ENCODE data around the gene PPP2R5C. TPM values are rescaled to one million over a fixed set of nuclear protein-coding genes. Genes with fewer than 3 reads are reported as not detected.

Gene PPP2R5C
- total and polyA plus RNA-seq, 2 of the 4 experiments (the other 2 are of a cell fraction): 65.9 to 78.7 TPM

- H2BK20ac ChIP-seq (ENCODE audit: low read depth, low read length): 0 out of 2 replicates have a peak overlapping the region, but pooled peaks have one; percentile 38
- peaks cover 0 to 50% of the 10 kb centered on the region in 2 experiments; a peak in 2 of 4 replicates for H3K79me1 ChIP-seq (ENCODE audit: low read depth in 1 of 2, low read length in 2 of 2)
- BruUV-seq (replicated peaks): no TSS peak
- H2AK9ac ChIP-seq (replicated peaks; ENCODE audit: low read depth, low read length, poor library complexity): no peak overlapping the region
- H3K4ac ChIP-seq (ENCODE audit: low read depth, low read length): no peak overlapping the region
- CTCF ChIA-PET: interaction anchor here (0.6 kb wide), 1 partner anchor 113 kb away, joined by 4 read pairs; no protein-coding TSS in a partner anchor
- peaks cover 16% of the 10 kb centered on the region for H3K9me1 ChIP-seq (ENCODE audit: insufficient read depth, low read length)
- peak overlapping the region; percentile 61; the same call in 1 of the 2 replicates for H3K14ac ChIP-seq (replicated peaks; ENCODE audit: low read depth, low read length)
- POLR2A ChIA-PET (ENCODE audit: unreplicated experiment): interaction anchor here (0.5 kb wide), 1 partner anchor 250 kb away, joined by 4 read pairs; no protein-coding TSS in a partner anchor
- dilution Hi-C loops (cut with HindIII; ENCODE audit: low sequenced_read_pairs, unreplicated experiment) (no loop called here), intact Hi-C loops (cut with micrococcal nuclease) (no loop called here), in situ Hi-C loops (cut with MboI; ENCODE audit: low sequenced_read_pairs) (loop anchor here (25.0 kb wide), 1 partner anchor 340 kb away; the partner anchor contains the start of genes MOK and ZNF839)
- H2BK15ac ChIP-seq (ENCODE audit: low read depth, low read length): no peak overlapping the region
- H2BK120ac ChIP-seq (ENCODE audit: low read depth, low read length): peak overlapping the region; percentile 50; the same call in 1 of the 2 replicates
- peak overlapping the region in 1 of 2 experiments; percentile 39; a peak in 1 of 4 replicates for H4K8ac ChIP-seq (ENCODE audit: low read depth in 2 of 2, low read length in 2 of 2)
- peak overlapping the region; percentile 73 for H2BK5ac ChIP-seq (ENCODE audit: low read depth, low read length, poor library complexity, severe bottlenecking)
- no peak overlapping the region for H3K9ac ChIP-seq (ENCODE audit: low read depth, low read length)
- WGBS, 2 experiments (ENCODE audit: extremely low coverage in 2 of 2, insufficient read length in 1 of 2): 25% methylated on average over 2 of the region's 10 CpGs; no CpG with 5 or more reads in 1 of the 2 experiments
- no peaks in the 10 kb centered on the region for H3K9me3 ChIP-seq (ENCODE audit: control insufficient read depth, insufficient read depth, low read length)
- no peak overlapping the region for H4K5ac ChIP-seq (ENCODE audit: low read depth, low read length)
- H2AK5ac ChIP-seq (ENCODE audit: low read depth, low read length): no peak overlapping the region
- H3K4me2 ChIP-seq (ENCODE audit: low read depth, low read length): peak overlapping the region; percentile 56; the same call in 1 of the 2 replicates
- H3K27me3 ChIP-seq (ENCODE audit: control insufficient read depth, insufficient read depth, low read length): no peaks in the 10 kb centered on the region
- H3K56ac ChIP-seq (ENCODE audit: extremely low read depth, insufficient read depth, low read length): no peak overlapping the region
- peaks cover 11% of the 10 kb centered on the region for H3K36me3 ChIP-seq (ENCODE audit: control insufficient read depth, insufficient read depth, low read length)
- DNase-seq (peak; percentile 100), ATAC-seq (ENCODE audit: low read depth) (peak; percentile 99)
- peaks cover 69% of the 10 kb centered on the region for H4K20me1 ChIP-seq (ENCODE audit: insufficient read depth, low read length)
- H3K27ac ChIP-seq (ENCODE audit: insufficient read depth, low read length): no peak overlapping the region
- no peak overlapping the region for H4K91ac ChIP-seq (ENCODE audit: insufficient read depth, low read depth, low read length)
- no peak overlapping the region for H3K23ac ChIP-seq (ENCODE audit: low read depth, low read length)
- H2AFZ ChIP-seq (replicated peaks; ENCODE audit: low read length, poor library complexity): no peak overlapping the region
- no peak overlapping the region for H3K4me3 ChIP-seq (ENCODE audit: insufficient read depth, low read depth, low read length)
- H3K18ac ChIP-seq (ENCODE audit: low read depth, low read length): no peak overlapping the region
- peaks cover 4% of the 10 kb centered on the region for H3K4me1 ChIP-seq (ENCODE audit: control insufficient read depth, insufficient read depth, low read length)
- no peak for TF ChIP-seq ELK1 (IDR thresholded peaks at IDR 0.05; ENCODE audit: borderline replicate concordance, low read depth, low read length)
- TF ChIP-seq RCOR1 (IDR thresholded peaks at IDR 0.05; ENCODE audit: insufficient replicate concordance, low read length): peak; percentile 23
- no peak for TF ChIP-seq CHD1 (IDR thresholded peaks at IDR 0.05; ENCODE audit: low read depth, low read length)
- TF ChIP-seq, protein P1, sequence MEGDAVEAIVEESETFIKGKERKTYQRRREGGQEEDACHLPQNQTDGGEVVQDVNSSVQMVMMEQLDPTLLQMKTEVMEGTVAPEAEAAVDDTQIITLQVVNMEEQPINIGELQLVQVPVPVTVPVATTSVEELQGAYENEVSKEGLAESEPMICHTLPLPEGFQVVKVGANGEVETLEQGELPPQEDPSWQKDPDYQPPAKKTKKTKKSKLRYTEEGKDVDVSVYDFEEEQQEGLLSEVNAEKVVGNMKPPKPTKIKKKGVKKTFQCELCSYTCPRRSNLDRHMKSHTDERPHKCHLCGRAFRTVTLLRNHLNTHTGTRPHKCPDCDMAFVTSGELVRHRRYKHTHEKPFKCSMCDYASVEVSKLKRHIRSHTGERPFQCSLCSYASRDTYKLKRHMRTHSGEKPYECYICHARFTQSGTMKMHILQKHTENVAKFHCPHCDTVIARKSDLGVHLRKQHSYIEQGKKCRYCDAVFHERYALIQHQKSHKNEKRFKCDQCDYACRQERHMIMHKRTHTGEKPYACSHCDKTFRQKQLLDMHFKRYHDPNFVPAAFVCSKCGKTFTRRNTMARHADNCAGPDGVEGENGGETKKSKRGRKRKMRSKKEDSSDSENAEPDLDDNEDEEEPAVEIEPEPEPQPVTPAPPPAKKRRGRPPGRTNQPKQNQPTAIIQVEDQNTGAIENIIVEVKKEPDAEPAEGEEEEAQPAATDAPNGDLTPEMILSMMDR (conservative IDR thresholded peaks at IDR 0.05; ENCODE audit: low read depth, low read length): no peak
- TF ChIP-seq SMC3 (IDR thresholded peaks at IDR 0.05; ENCODE audit: low read depth, low read length): no peak
- TF ChIP-seq FOS (IDR thresholded peaks at IDR 0.05; ENCODE audit: low read depth, low read length): peak; percentile 99
- peak; percentile 78 for TF ChIP-seq BHLHE40 (IDR thresholded peaks at IDR 0.05; ENCODE audit: low read depth, low read length)
- no peak for TF ChIP-seq RAD21 (IDR thresholded peaks at IDR 0.05; ENCODE audit: low read length)
- no peak for TF ChIP-seq MAZ (IDR thresholded peaks at IDR 0.05; ENCODE audit: borderline replicate concordance, low read depth, low read length)
- TF ChIP-seq MAFK (IDR thresholded peaks at IDR 0.05; ENCODE audit: low read depth, low read length): peak; percentile 81
- TF ChIP-seq RFX5 (IDR thresholded peaks at IDR 0.05; ENCODE audit: low read depth, low read length): no peak
- no peak for TF ChIP-seq POLR2A (IDR thresholded peaks at IDR 0.05; ENCODE audit: low read depth, low read length)
- peak; percentile 96 for TF ChIP-seq CEBPB (IDR thresholded peaks at IDR 0.05; ENCODE audit: low read depth, low read length)
- TF ChIP-seq MXI1 (IDR thresholded peaks at IDR 0.05; ENCODE audit: borderline replicate concordance, low read depth, low read length): 0 out of 2 replicates have a peak, but pooled peaks have one; percentile 72
- TF ChIP-seq NFE2L2 (IDR thresholded peaks at IDR 0.05; ENCODE audit: low read depth, low read length): peak; percentile 22; the same call in 1 of the 2 replicates
Measured at GRCh38 chr14:101972126-101972866, 210.8 kb downstream of the PPP2R5C start.
